ENCODE results near the gene ZBED5. TPM values are rescaled to one million over a fixed set of nuclear protein-coding genes. Genes with fewer than 3 reads are reported as not detected.

ZBED5 gene
- 11.8 and 19.7 TPM in 2 replicates for total RNA-seq

GRCh38 chr11:10857709-10858438 lies at the start of gene ZBED5:
Gene ZBED5, minus strand, starts transcription at chr11:10858053. Its CDS starts 3,108 bp downstream, at chr11:10854945.

GRCh38 chr11:10808553-10809372 lies 49.1 kb downstream of the ZBED5 start, which contains the start of gene EIF4G2:
Gene EIF4G2, minus strand, starts transcription at chr11:10808926.

Other genes starting within 250 kb of the ZBED5 start
- gene IRAG1, start 164.3 kb downstream of the ZBED5 start, total RNA-seq: 3.1 and 4.0 TPM in 2 replicates
- gene CTR9, start 106.8 kb downstream of the ZBED5 start, total RNA-seq: 12.3 and 23.0 TPM in 2 replicates
- 446 and 495 TPM in 2 replicates for gene EIF4G2, start 49.1 kb downstream of the ZBED5 start, total RNA-seq